H1 (cell line): ENCODE results near the gene FBXO39. TPM values are rescaled to one million over a fixed set of nuclear protein-coding genes. Genes with fewer than 3 reads are reported as not detected.

ENCODE experiments used
- CBX5 ChIP-seq: fragments of 300-800, 300-1000 bp; sonication (generic); IDR thresholded peaks from 2 replicates; pipeline ENCODE4 v1.7.1; 2016; ENCODE audit warnings: antibody characterized with exemption, low read length, low read depth
- CHD7 ChIP-seq: fragments of 300-600 bp; sonication (generic); IDR thresholded peaks from 2 replicates; pipeline ENCODE4 v1.7.1; 2012; ENCODE audit warnings: low read length, moderate library complexity, mild to moderate bottlenecking, inconsistent platforms; ENCODE audit not compliant: insufficient replicate concordance
- CTCF ChIP-seq, 3 experiments: IDR thresholded peaks; 1 replicate in 2 of 3; 2 replicates in 1 of 3; pipeline versions ENCODE4 v1.5.1 to v1.6.1; 2011; ENCODE audit warnings: low read length in 3 of 3, mild to moderate bottlenecking in 3 of 3, inconsistent platforms in 2 of 3, low read depth in 1 of 3, moderate library complexity in 1 of 3; ENCODE audit not compliant: insufficient read depth in 1 of 3; ENCODE audit errors: control extremely low read depth in 1 of 3
- E2F6 ChIP-seq: IDR thresholded peaks from 2 replicates; pipeline ENCODE4 v1.6.1; 2012; ENCODE audit warnings: inconsistent platforms
- JUN ChIP-seq: IDR thresholded peaks from 2 replicates; pipeline ENCODE4 v1.6.1; 2011; ENCODE audit warnings: low read depth, mild to moderate bottlenecking, improper control_type of control experiment, low read length
- RAD21 ChIP-seq, 2 experiments: IDR thresholded peaks in 1 of 2; conservative IDR thresholded peaks in 1 of 2; 2 replicates each; pipeline ENCODE4 v1.6.1; 2011; ENCODE audit warnings: low read depth in 2 of 2, low read length in 2 of 2, improper control_type of control experiment in 1 of 2, inconsistent platforms in 1 of 2, mild to moderate bottlenecking in 1 of 2, moderate library complexity in 1 of 2
- RXRA ChIP-seq: IDR thresholded peaks from 2 replicates; pipeline ENCODE4 v1.6.1; 2011; ENCODE audit warnings: low read depth, mild to moderate bottlenecking, low read length, moderate library complexity; ENCODE audit not compliant: insufficient read depth
- YY1 ChIP-seq: IDR thresholded peaks from 2 replicates; pipeline ENCODE4 v1.6.1; 2011; ENCODE audit warnings: low read depth, mild to moderate bottlenecking, low read length
- polyA plus RNA-seq, 7 experiments: library from polyadenylated mRNA; depleted of rRNA in 3 of 7; stranded (reverse) in 5 of 7; unstranded in 2 of 7; fragments of >200 nt in 5 of 7; fragments of 200-250 nt in 2 of 7; gene quantifications; 1 replicate in 5 of 7; 2 replicates in 1 of 7; 4 replicates in 1 of 7; pipeline versions ENCODE4 v1.2.1 to v1.2.3, GENCODE V29; 2011 to 2013; ENCODE audit warnings: missing spikeins in 2 of 7, mixed read lengths in 2 of 7
- total RNA-seq: library from RNA; stranded (reverse); fragmentation: NEBNext Ultra II Directional; extraction: Animal tissue kit (Norgen Biotek cat#: 25700); gene quantifications from 2 replicates; pipeline ENCODE4 v1.2.1, GENCODE V29; 2021

The FBXO39 gene
- total and polyA plus RNA-seq, 2 of the 8 experiments (the other 6 are each of a cell fraction or from before 2014, with no cell fraction given) = 0.12 to 0.22 TPM

GRCh38 chr17:6815775-6816174 is 39.8 kb downstream of the FBXO39 start (continued):
- TF ChIP-seq CHD7 (no peak), E2F6 (no peak), CBX5 (no peak), YY1 (no peak), CTCF (IDR thresholded peaks at IDR 0.05; ENCODE audit: control extremely low read depth in 1 of 3, insufficient read depth in 1 of 3, low read depth in 1 of 3, low read length in 3 of 3) (no peak), RXRA (no peak), RAD21 (IDR thresholded peaks at IDR 0.05 in 1 of 2, conservative IDR thresholded peaks at IDR 0.05 in 1 of 2; ENCODE audit: low read depth in 2 of 2, low read length in 2 of 2) (no peak), JUN (no peak)
